Measurements from ENCODE around the gene ATG7.

DNA sequence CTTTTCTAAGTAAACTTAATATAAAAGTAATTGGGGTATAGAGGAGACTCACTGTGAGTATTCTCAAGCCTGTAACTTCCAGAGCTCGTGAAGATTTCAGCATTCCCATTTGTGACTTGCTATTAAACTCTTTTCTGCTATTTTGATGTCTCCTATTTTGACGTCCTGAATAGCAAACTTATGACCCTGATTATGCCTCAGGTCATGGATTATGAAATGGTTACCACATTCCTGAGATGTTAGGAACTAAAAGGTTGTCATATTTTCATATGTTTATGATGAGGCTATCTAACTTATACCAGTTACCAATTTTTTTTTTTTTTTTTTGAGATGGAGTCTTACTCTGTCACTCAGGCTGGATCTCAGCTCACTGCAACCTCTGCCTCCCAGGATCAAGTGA lies 105.5 kb downstream of the ATG7 start:
- TF ChIP-seq CTCF (IDR thresholded peaks at IDR 0.05) = no peak
- no peak for TF ChIP-seq POLR2A (IDR thresholded peaks at IDR 0.05)
